Upper lobe of left lung (tissue), 4 donors: ENCODE data around the gene CATSPER3.

Experiments
- CTCF ChIP-seq, 6 experiments: fragments of 450-650 bp in 4 of 6; fragments of 200-600 bp in 2 of 6; sonication (generic) in 2 of 6; IDR thresholded peaks; one replicate each; pipeline ENCODE4 v1.5.1; 2016 to 2019; ENCODE audit warnings: antibody characterized with exemption in 6 of 6
- EP300 ChIP-seq, 4 donors: sonication (generic); formaldehyde crosslinking; IDR thresholded peaks; one replicate each; pipeline ENCODE4 v1.5.1; 2017; ENCODE audit warnings: antibody characterized with exemption in 4 of 4, control low read depth in 2 of 4
- POLR2A ChIP-seq, 4 donors: fragments of 450-650 bp; IDR thresholded peaks; one replicate each; pipeline ENCODE4 v1.5.1; 2016 to 2017; ENCODE audit warnings: antibody characterized with exemption in 4 of 4, mild to moderate bottlenecking in 2 of 4

DNA sequence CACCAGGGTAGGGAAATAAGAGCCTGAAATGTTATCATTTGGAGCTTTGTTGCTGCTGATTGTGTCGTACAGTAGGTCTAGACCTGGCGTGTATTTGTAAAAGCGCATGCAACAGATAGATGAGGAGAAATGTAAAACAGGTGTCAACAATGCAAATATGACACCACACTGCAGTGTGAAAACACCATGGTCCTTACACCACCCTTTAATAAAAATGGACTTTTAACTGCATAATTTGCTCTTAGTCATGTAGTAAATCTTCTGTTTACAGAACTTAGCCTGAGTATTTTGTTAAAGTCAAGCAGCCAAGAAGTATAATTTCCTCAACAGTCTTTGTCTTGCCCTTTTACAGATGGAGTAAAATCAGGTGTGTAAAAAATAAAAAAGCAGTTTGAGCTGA lies 48.8 kb upstream of the CATSPER3 start:
- no peak for TF ChIP-seq EP300 (IDR thresholded peaks at IDR 0.05)
- no peak for TF ChIP-seq CTCF (IDR thresholded peaks at IDR 0.05)
- TF ChIP-seq POLR2A (IDR thresholded peaks at IDR 0.05) = no peak
